Gastroesophageal sphincter (tissue), 3 donors: ENCODE measurements around the gene NCK2.

Experiments
- CTCF ChIP-seq, 4 experiments: fragments of 200-600 bp in 2 of 4; fragments of 450-650 bp in 2 of 4; sonication (generic) in 1 of 4; IDR thresholded peaks; one replicate each; pipeline ENCODE4 v1.5.1; 2017 to 2019; ENCODE audit warnings: antibody characterized with exemption in 4 of 4, mild to moderate bottlenecking in 2 of 4, moderate library complexity in 2 of 4
- EP300 ChIP-seq: sonication (generic); formaldehyde crosslinking; IDR thresholded peaks from one replicate; pipeline ENCODE4 v1.6.1; 2017; ENCODE audit warnings: antibody characterized with exemption, mild to moderate bottlenecking
- POLR2AphosphoS5 ChIP-seq: sonication (generic); formaldehyde crosslinking; IDR thresholded peaks from one replicate; pipeline ENCODE4 v1.6.1; 2017; ENCODE audit warnings: antibody characterized with exemption

GRCh38 chr2:105809097-105809473, 64.4 kb downstream of the NCK2 start:
- no peak for TF ChIP-seq CTCF (IDR thresholded peaks at IDR 0.05)
- TF ChIP-seq EP300: no peak
- no peak for TF ChIP-seq POLR2AphosphoS5
